CD4-positive, alpha-beta T cell treated with Interleukin-10 for 1 hour (primary cell): ENCODE data around the gene PKIB.
A peak's percentile ranks its signal among the peaks of the same experiment; 100 is the strongest.

ENCODE experiments used
- DNase-seq: peaks from one replicate; pipeline ENCODE4 v3.0.0-alpha.2; 2020

The PKIB gene

DNA sequence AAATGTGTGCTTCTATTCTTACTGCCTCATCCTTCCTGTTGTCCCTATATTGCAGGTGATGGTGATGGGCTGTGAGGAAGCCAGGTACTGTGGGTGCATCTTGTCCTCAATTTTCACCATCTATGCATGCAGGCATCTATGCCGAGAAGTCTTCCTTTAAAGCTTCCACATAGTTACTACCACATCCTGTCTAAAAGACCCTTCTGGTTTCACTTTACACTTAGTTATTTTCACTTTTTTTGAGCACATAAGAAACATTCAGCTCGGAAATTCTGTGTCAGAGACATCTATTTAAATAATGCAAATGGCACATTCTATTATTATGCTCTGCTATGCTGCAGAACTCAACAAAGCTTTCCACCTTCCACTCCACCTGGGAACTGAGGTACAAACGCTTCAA is 141.1 kb downstream of the PKIB start:
- peak; percentile 12 for DNase-seq

DNA sequence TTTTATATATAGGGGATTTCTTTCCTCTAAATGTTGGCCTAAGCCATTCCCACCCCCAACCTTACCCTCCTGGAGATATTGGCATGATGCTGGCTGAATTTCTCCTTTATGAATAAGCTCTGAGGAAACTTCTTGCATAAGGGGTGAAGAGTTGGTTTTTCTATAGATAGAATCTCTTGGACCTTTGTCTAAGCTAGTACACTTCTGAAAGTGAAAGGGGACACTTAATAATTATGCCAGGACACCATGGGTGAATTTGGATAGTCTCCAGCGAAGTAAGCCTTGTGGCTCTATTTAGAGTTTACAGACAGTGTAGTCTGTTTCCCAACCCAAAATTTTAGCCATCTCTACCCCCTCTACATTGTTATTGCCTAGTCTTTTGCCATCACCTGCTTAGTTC is 142.3 kb downstream of the PKIB start:
- DNase-seq = no peak

DNA sequence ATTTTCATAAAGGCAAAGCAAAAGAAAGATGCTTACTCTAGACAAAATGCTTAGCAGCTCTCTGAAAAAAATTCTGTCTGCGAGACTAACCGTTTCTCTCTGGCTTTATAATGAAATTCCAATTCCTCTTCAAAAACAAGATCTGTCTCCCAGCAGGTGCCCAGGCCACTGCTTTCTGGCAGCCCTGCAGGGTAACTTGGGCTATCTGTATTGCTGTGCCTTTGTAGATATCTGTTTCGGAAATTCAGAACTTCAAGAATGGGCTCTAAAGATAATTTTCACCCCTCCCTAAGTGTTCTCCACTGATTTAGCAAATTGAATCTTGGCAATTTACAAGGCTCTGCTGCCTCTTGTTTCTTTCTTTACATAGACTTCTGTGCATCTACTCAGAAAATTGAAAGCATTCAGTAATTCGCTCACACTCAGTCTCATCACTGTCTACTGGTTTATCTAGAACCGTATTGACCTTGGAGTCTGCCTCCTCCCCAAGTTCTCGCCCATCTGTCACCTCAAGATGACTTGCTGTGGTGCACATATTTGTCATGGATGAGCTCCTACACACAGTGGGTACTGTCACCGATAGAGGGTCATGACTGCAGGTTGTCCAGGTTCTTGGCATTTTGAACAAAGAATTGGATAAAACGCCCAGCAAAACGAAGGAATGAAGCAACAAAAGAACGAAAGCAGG is 142.9 kb downstream of the PKIB start:
- DNase-seq = no peak

DNA sequence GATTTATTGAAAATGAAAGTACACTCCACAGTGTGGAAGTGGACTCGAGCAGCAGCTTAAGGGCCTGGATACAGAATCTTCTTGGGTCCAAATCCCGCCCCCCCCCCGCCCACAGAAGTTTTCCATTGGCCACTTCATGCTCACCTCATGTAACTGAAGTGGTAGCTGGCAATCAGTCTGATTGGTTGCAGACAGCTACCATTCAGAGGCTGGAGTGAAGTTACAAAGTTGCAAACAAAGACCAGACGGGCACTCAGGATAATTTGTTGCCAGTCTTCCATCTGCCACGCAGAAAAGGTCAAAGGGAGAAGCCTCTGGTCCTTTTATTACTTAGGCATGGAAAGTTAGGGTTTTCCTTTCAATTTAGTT is 143.5 kb downstream of the PKIB start:
- no peak for DNase-seq

DNA sequence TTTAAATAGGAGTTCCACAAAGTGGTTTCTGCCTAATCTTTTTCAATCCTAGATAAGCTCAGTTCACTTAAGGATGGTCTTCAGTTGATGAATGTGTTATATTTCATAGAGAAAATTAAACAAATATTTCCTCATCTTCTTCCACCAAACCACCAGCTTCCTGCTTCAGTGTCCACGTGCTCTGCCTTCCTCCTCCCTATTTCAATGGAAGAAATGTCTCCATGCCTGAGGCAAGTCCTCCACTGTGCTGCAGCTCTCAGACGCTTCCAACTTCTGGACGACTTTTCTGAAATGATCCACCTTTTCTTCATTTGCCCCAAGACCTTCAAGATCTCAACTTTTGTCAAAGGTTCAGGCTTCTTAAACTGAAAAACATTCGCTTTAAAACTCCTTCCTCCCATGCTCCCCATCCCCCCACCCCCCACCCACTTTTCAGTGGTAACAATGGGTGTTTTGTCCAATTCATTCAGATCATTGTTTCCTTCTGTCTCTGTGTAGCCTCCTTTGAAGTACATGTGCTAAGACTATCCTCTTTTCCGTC is 144.1 kb downstream of the PKIB start:
- DNase-seq = no peak

DNA sequence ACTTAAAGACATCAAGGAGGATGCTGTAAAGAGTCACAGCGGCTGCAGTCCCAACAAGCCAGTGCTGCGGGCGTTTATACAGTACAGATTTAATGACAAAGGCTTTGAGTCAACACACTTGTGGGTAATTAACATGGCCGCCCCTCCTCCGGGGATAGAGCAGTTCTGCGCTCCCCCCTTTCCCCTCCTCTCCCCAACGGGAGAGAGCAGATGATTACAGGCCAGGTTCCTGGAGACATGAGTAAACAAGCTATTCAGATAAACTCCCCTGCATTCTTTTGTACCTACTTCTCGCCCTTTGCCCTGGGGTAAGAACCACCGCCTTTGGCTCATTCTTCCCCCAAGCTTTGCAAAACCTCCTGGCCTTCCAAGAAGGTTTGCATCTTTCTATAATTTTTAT is 145.7 kb downstream of the PKIB start:
- no peak for DNase-seq

DNA sequence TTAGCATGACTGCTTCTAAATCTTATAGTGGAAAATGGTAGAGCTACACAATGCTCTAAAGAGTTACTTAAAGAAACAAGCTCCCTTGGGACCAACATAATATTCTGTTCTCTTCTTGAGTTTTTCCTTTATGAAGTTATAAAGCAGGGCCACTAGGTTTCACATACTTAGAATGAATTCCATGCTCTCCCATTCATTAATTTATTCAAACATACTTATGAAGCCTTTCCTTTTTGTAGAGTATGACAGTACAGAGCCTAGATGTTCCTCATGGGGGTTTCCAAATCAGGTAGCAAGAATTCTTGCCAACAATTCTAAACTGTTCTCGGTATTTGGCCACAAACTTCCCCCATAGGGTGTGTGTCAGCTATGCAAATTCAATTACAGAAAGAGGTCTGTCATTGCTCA is 148.7 kb downstream of the PKIB start:
- DNase-seq = no peak

DNA sequence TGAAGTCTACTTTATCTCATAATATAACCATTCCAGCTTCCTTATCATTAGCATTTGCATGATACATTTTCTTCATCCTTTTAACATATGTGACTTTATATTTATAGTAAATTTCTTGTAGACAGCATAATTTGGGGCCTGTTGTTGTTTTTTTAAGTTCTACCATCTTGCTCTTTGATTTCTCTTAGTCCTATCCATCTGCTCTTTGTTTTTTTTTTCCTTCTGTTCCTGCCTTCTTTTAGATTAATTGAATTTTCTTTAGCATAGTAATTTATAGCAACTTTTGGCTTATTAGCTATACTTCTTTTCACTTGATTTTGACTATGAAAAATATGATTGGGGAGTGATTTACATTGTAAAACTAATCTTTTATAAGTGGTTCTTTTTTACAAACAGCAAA is 150.1 kb downstream of the PKIB start:
- no peak for DNase-seq

DNA sequence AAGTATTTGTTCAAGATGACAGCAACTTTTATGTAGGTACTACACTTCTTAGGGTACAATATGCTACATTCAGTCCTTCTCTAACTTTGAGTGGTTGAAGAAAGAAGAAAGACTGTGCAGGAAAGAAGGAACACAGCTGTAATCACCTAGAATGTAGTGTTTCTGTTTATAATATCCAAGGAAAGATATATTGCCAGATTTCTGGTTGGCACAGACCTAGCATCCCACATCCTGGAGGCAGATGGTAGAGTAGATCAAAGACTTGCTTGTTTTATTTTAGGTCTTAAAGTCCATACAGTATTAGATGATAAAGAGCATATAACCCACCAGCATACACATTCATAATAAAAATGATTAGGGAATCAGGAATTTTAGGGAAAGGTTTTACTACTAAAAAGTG is 156.1 kb downstream of the PKIB start:
- DNase-seq = no peak

DNA sequence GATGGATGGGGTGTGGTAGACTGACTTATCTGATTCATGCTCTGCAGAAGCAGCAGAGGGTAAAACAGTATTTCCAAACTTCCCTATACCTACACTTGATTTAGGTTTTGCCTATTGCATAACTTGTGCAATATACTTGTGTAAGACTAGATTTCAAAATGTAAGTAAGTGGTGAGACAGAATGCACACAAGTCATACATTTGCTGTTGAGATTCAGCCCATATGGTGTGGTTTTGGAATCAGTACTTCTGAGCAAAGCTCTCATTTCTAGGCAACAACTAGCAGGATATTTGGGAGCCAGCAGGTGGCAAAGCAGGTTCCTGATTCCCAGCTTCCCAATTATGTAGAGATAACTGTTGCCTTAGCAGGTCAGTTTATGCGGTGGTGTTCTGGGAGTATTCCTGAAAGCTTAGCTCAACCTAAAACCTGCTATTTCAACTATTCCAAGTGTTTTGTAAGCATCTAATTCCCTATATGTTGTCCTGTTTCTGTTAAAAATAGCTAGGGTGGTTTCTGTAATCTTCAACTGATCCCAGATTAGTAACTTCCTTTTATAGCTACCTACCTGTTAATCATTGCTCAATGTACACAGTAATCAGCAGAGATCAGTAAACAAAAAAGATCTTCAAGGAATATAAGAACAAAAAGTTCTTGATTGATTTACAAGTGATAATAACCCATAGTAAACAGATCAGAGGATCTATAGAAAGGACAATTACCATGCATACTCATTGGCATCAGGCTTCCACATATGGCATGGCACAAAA is 160.8 kb downstream of the PKIB start:
- DNase-seq = no peak

DNA sequence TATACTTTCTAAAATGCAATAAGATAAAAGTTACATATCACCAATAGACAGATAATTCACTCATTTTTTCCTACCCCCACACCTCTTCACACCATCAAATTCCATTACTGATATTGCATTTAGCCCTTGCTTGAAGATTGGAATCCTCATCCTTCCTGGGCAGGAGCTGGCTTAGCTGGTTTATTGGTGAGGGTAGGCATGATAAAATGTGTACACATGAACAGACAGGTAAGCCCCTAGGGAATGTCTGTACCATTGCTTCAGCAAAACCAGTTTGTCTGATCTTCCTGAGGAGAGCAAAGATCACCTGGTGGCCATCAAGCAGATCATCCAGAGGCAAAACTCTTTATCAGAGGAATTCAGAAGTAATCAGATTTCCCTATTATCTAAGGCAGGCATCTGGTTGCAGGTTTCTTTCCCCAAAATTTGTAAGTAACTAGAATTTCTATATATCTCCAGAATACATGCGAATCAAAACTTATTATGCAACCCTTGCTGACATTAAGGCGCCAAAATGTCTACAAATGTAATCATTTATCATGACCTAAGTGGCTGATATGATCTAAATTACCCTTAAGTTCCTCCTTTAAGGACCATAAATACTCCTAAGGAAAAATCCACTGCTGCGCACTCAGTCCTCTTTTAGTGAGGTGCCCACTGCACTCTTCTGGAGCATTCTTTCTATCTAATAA is 162.7 kb downstream of the PKIB start:
- DNase-seq = no peak
